T-helper 22 cell (primary cell): Measurements from ENCODE around the gene SLC25A10.
A peak's percentile ranks its signal among the peaks of the same experiment; 100 is the strongest.

ENCODE experiments used
- DNase-seq: peaks from one replicate; pipeline ENCODE4 v3.0.0-alpha.2; 2020; ENCODE audit warnings: low read depth

Gene SLC25A10

GRCh38 chr17:81687770-81688541 lies 24.1 kb upstream of the SLC25A10 start:
- DNase-seq: no peak

- DNase-seq: no peak
Measured at GRCh38 chr17:81688616-81689015, 23.5 kb upstream of the SLC25A10 start.

GRCh38 chr17:81690066-81690465 lies 22.0 kb upstream of the SLC25A10 start:
- no peak for DNase-seq

GRCh38 chr17:81690549-81690948 lies 21.5 kb upstream of the SLC25A10 start:
- DNase-seq: no peak

- DNase-seq: no peak
Measured at GRCh38 chr17:81691196-81691595, 20.9 kb upstream of the SLC25A10 start.

GRCh38 chr17:81691608-81692007 lies 20.5 kb upstream of the SLC25A10 start:
- DNase-seq: no peak

- no peak for DNase-seq
Measured at GRCh38 chr17:81693509-81694210, 18.4 kb upstream of the SLC25A10 start.

GRCh38 chr17:81694810-81695209 lies 17.3 kb upstream of the SLC25A10 start:
- DNase-seq: no peak

- no peak for DNase-seq
Measured at GRCh38 chr17:81695211-81695610, 16.9 kb upstream of the SLC25A10 start.

GRCh38 chr17:81695801-81696200 lies 16.3 kb upstream of the SLC25A10 start:
- no peak for DNase-seq

- no peak for DNase-seq
Measured at GRCh38 chr17:81696218-81696941, 15.7 kb upstream of the SLC25A10 start.

GRCh38 chr17:81697261-81698044 lies 14.6 kb upstream of the SLC25A10 start:
- no peak for DNase-seq

GRCh38 chr17:81700353-81701287 lies 11.5 kb upstream of the SLC25A10 start:
- DNase-seq: no peak

GRCh38 chr17:81701288-81702071 lies 10.6 kb upstream of the SLC25A10 start:
- no peak for DNase-seq

- DNase-seq: peak; percentile 80
Measured at GRCh38 chr17:81702934-81703746, 8.9 kb upstream of the SLC25A10 start, which contains the start of gene MRPL12. Gene MRPL12, plus strand, starts transcription at chr17:81703367. Its CDS starts 135 bp downstream, at chr17:81703502.

- no peak for DNase-seq
Measured at GRCh38 chr17:81703747-81704654, 8.1 kb upstream of the SLC25A10 start.

- DNase-seq: no peak
Measured at GRCh38 chr17:81705518-81706231, 6.4 kb upstream of the SLC25A10 start.
